Measurements from ENCODE around the gene VBP1.
"Not testable (repeated sequence)": the region's sequence is repeated elsewhere in the genome, so short reads cannot be mapped to it uniquely, and the experiment has no call there.

Gene VBP1

GRCh38 chrX:155223746-155224145 is 7.5 kb downstream of the VBP1 start:
- not testable (repeated sequence) for H3K4me1 ChIP-seq (ENCODE audit: control insufficient read depth, insufficient read depth, low read length, poor library complexity, severe bottlenecking); H3K27ac ChIP-seq (ENCODE audit: low read depth, low read length, severe bottlenecking); H3K9me3 ChIP-seq (ENCODE audit: control insufficient read depth, low read length); H3K4me3 ChIP-seq (ENCODE audit: extremely low read depth, insufficient read depth, low read length, poor library complexity, severe bottlenecking)
- 96 to 97% methylated on average over 5 to 6 of the region's 30 CpGs for WGBS, 2 experiments (ENCODE audit: insufficient coverage in 2 of 2)
- H3K36me3 ChIP-seq (ENCODE audit: control insufficient read depth, insufficient read depth, low read length): peaks cover 44% of the 10 kb centered on the region

GRCh38 chrX:155225774-155226173 is 9.5 kb downstream of the VBP1 start:
- Histone ChIP-seq H3K27ac (ENCODE audit: low read depth, low read length, severe bottlenecking) (no peak overlapping the region), H3K4me3 (ENCODE audit: extremely low read depth, insufficient read depth, low read length, poor library complexity, severe bottlenecking) (no peak overlapping the region), H3K36me3 (ENCODE audit: control insufficient read depth, insufficient read depth, low read length) (peaks cover 45% of the 10 kb centered on the region), H3K9me3 (ENCODE audit: control insufficient read depth, low read length) (no peaks in the 10 kb centered on the region), H3K4me1 (ENCODE audit: control insufficient read depth, insufficient read depth, low read length, poor library complexity, severe bottlenecking) (no peaks in the 10 kb centered on the region)
- no CpG with 5 or more reads among the region's 3 CpGs for WGBS, 2 experiments (ENCODE audit: insufficient coverage in 2 of 2)

GRCh38 chrX:155231163-155231562 is 14.9 kb downstream of the VBP1 start:
- Histone ChIP-seq H3K27ac (ENCODE audit: low read depth, low read length, severe bottlenecking) (no peak overlapping the region), H3K4me3 (ENCODE audit: extremely low read depth, insufficient read depth, low read length, poor library complexity, severe bottlenecking) (no peak overlapping the region), H3K36me3 (ENCODE audit: control insufficient read depth, insufficient read depth, low read length) (peaks cover 54% of the 10 kb centered on the region), H3K4me1 (ENCODE audit: control insufficient read depth, insufficient read depth, low read length, poor library complexity, severe bottlenecking) (no peaks in the 10 kb centered on the region), H3K9me3 (ENCODE audit: control insufficient read depth, low read length) (no peaks in the 10 kb centered on the region)

GRCh38 chrX:155235891-155236290 is 19.6 kb downstream of the VBP1 start:
- H3K4me1 ChIP-seq (ENCODE audit: control insufficient read depth, insufficient read depth, low read length, poor library complexity, severe bottlenecking): no peaks in the 10 kb centered on the region
- peaks cover 54% of the 10 kb centered on the region for H3K36me3 ChIP-seq (ENCODE audit: control insufficient read depth, insufficient read depth, low read length)
- no peak overlapping the region for H3K27ac ChIP-seq (ENCODE audit: low read depth, low read length, severe bottlenecking)
- H3K9me3 ChIP-seq (ENCODE audit: control insufficient read depth, low read length): no peaks in the 10 kb centered on the region
- no peak overlapping the region for H3K4me3 ChIP-seq (ENCODE audit: extremely low read depth, insufficient read depth, low read length, poor library complexity, severe bottlenecking)

GRCh38 chrX:155237719-155238118 is 21.5 kb downstream of the VBP1 start:
- no peak overlapping the region for H3K4me3 ChIP-seq (ENCODE audit: extremely low read depth, insufficient read depth, low read length, poor library complexity, severe bottlenecking)

GRCh38 chrX:155242300-155242699 is 26.0 kb downstream of the VBP1 start:
- Histone ChIP-seq H3K36me3 (ENCODE audit: control insufficient read depth, insufficient read depth, low read length) (peaks cover 16% of the 10 kb centered on the region), H3K4me3 (ENCODE audit: extremely low read depth, insufficient read depth, low read length, poor library complexity, severe bottlenecking) (no peak overlapping the region), H3K4me1 (ENCODE audit: control insufficient read depth, insufficient read depth, low read length, poor library complexity, severe bottlenecking) (no peaks in the 10 kb centered on the region), H3K9me3 (ENCODE audit: control insufficient read depth, low read length) (no peaks in the 10 kb centered on the region), H3K27ac (ENCODE audit: low read depth, low read length, severe bottlenecking) (no peak overlapping the region)
- 79 to 90% methylated on average over 5 of the region's 5 CpGs for WGBS, 2 experiments (ENCODE audit: insufficient coverage in 2 of 2)

More at GRCh38 chrX:155237719-155238118, 21.5 kb downstream of the VBP1 start:
- H3K36me3 ChIP-seq (ENCODE audit: control insufficient read depth, insufficient read depth, low read length): peaks cover 43% of the 10 kb centered on the region
- H3K27ac ChIP-seq (ENCODE audit: low read depth, low read length, severe bottlenecking): no peak overlapping the region
- WGBS, 2 experiments (ENCODE audit: insufficient coverage in 2 of 2): 100% methylated on average over 1 of the region's 5 CpGs
- H3K4me1 ChIP-seq (ENCODE audit: control insufficient read depth, insufficient read depth, low read length, poor library complexity, severe bottlenecking): no peaks in the 10 kb centered on the region
- H3K9me3 ChIP-seq (ENCODE audit: control insufficient read depth, low read length): no peaks in the 10 kb centered on the region

- no peaks in the 10 kb centered on the region for H3K4me1 ChIP-seq (ENCODE audit: control insufficient read depth, insufficient read depth, low read length, poor library complexity, severe bottlenecking)
- no peak overlapping the region for H3K4me3 ChIP-seq (ENCODE audit: extremely low read depth, insufficient read depth, low read length, poor library complexity, severe bottlenecking)
- H3K27ac ChIP-seq (ENCODE audit: low read depth, low read length, severe bottlenecking): no peak overlapping the region
- no CpG with 5 or more reads among the region's 1 CpG for WGBS, 2 experiments (ENCODE audit: insufficient coverage in 2 of 2)
- no peaks in the 10 kb centered on the region for H3K36me3 ChIP-seq (ENCODE audit: control insufficient read depth, insufficient read depth, low read length)
- H3K9me3 ChIP-seq (ENCODE audit: control insufficient read depth, low read length): no peaks in the 10 kb centered on the region
These were observed 30.5 kb downstream of the VBP1 start for GRCh38 chrX:155246748-155247147.

- no peaks in the 10 kb centered on the region for H3K36me3 ChIP-seq (ENCODE audit: control insufficient read depth, insufficient read depth, low read length)
- H3K4me1 ChIP-seq (ENCODE audit: control insufficient read depth, insufficient read depth, low read length, poor library complexity, severe bottlenecking): no peaks in the 10 kb centered on the region
- no peaks in the 10 kb centered on the region for H3K9me3 ChIP-seq (ENCODE audit: control insufficient read depth, low read length)
- 90% methylated on average over 3 of the region's 4 CpGs; no CpG with 5 or more reads in 1 of the 2 experiments for WGBS, 2 experiments (ENCODE audit: insufficient coverage in 2 of 2)
- no peak overlapping the region for H3K4me3 ChIP-seq (ENCODE audit: extremely low read depth, insufficient read depth, low read length, poor library complexity, severe bottlenecking)
- H3K27ac ChIP-seq (ENCODE audit: low read depth, low read length, severe bottlenecking): no peak overlapping the region
These were observed 31.2 kb downstream of the VBP1 start for GRCh38 chrX:155247497-155247896.

GRCh38 chrX:155251391-155251790 is 35.1 kb downstream of the VBP1 start:
- Histone ChIP-seq H3K4me3 (ENCODE audit: extremely low read depth, insufficient read depth, low read length, poor library complexity, severe bottlenecking) (no peak overlapping the region), H3K36me3 (ENCODE audit: control insufficient read depth, insufficient read depth, low read length) (no peaks in the 10 kb centered on the region), H3K4me1 (ENCODE audit: control insufficient read depth, insufficient read depth, low read length, poor library complexity, severe bottlenecking) (no peaks in the 10 kb centered on the region), H3K9me3 (ENCODE audit: control insufficient read depth, low read length) (no peaks in the 10 kb centered on the region), H3K27ac (ENCODE audit: low read depth, low read length, severe bottlenecking) (no peak overlapping the region)
- WGBS, 2 experiments (ENCODE audit: insufficient coverage in 2 of 2): no CpG with 5 or more reads among the region's 1 CpG

GRCh38 chrX:155259752-155260151 is 43.5 kb downstream of the VBP1 start:
- Histone ChIP-seq H3K9me3 (ENCODE audit: control insufficient read depth, low read length) (no peaks in the 10 kb centered on the region), H3K36me3 (ENCODE audit: control insufficient read depth, insufficient read depth, low read length) (no peaks in the 10 kb centered on the region), H3K4me3 (ENCODE audit: extremely low read depth, insufficient read depth, low read length, poor library complexity, severe bottlenecking) (no peak overlapping the region), H3K27ac (ENCODE audit: low read depth, low read length, severe bottlenecking) (no peak overlapping the region), H3K4me1 (ENCODE audit: control insufficient read depth, insufficient read depth, low read length, poor library complexity, severe bottlenecking) (no peaks in the 10 kb centered on the region)
- 86 to 100% methylated on average over 1 of the region's 3 CpGs for whole genome bisulfite sequencing, 2 experiments (ENCODE audit: insufficient coverage in 2 of 2)

GRCh38 chrX:155262970-155263754 is 46.9 kb downstream of the VBP1 start:
- H3K36me3 ChIP-seq (ENCODE audit: control insufficient read depth, insufficient read depth, low read length): no peaks in the 10 kb centered on the region
- peak overlapping the region; percentile 40 for H3K4me3 ChIP-seq (ENCODE audit: extremely low read depth, insufficient read depth, low read length, poor library complexity, severe bottlenecking)
- no peaks in the 10 kb centered on the region for H3K9me3 ChIP-seq (ENCODE audit: control insufficient read depth, low read length)
- H3K4me1 ChIP-seq (ENCODE audit: control insufficient read depth, insufficient read depth, low read length, poor library complexity, severe bottlenecking): no peaks in the 10 kb centered on the region
- no CpG with 5 or more reads among the region's 5 CpGs for WGBS, 2 experiments (ENCODE audit: insufficient coverage in 2 of 2)
- no peak overlapping the region for H3K27ac ChIP-seq (ENCODE audit: low read depth, low read length, severe bottlenecking)
